ENCODE data around the gene GJD4.

The GJD4 gene

DNA sequence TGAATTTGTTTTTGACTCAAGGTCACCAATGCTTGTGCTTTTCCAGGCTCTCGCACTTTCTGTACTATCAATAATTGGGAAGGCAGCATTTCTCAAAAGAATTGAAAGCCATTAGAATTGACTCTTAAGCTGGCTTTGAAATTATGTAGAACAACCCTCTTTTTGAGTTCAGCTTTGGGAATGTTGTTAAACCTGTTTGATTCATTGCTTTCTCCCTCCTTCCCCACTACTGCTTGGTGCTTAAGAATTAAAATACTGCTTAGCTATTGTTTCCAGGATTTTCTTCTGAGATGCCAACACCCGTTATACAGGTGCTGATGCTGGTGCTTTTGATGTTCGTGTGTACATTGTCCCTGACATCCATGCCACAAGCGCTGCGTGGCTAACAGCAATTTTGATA is 52.5 kb downstream of the GJD4 start:
- no peak for DNase-seq (ENCODE audit: low read depth in 2 of 2)
